Heart right ventricle (tissue), 16 donors: ENCODE measurements around the gene SOD2. TPM values are rescaled to one million over a fixed set of nuclear protein-coding genes. Genes with fewer than 3 reads are reported as not detected.

Experiments used
- ATAC-seq, 8 donors: fragments of 200-7000 bp; cut with Tn5 transposase; one replicate each; pipeline ENCODE4 v1.9.1; 2020; ENCODE audit warnings: mild to moderate bottlenecking in 8 of 8, moderate library complexity in 8 of 8, moderate number of reproducible peaks in 1 of 8
- DNase-seq, 2 donors: peaks; one replicate each; pipeline ENCODE4 v3.0.0-alpha.2; 2020
- H3K27ac ChIP-seq, 10 donors: fragments of 200-600 bp; sonication (generic) in 2 of 10; one replicate each; pipeline versions ENCODE4 v1.5.0 to v1.8.0; 2020 to 2022; ENCODE audit warnings: mild to moderate bottlenecking in 3 of 10
- H3K27me3 ChIP-seq, 7 donors: fragments of 200-600 bp; one replicate each; pipeline ENCODE4 v1.8.0; 2021 to 2022; ENCODE audit warnings: mild to moderate bottlenecking in 2 of 7
- H3K36me3 ChIP-seq, 9 donors: fragments of 200-600 bp; sonication (generic) in 1 of 9; one replicate each; pipeline versions ENCODE4 v1.5.0 to v1.8.0; 2020 to 2022; ENCODE audit warnings: mild to moderate bottlenecking in 2 of 9
- H3K4me1 ChIP-seq, 9 donors: fragments of 200-600 bp; sonication (generic) in 1 of 9; one replicate each; pipeline versions ENCODE4 v1.5.0 to v1.8.0; 2020 to 2022; ENCODE audit warnings: mild to moderate bottlenecking in 4 of 9
- H3K4me3 ChIP-seq, 10 donors: fragments of 200-600 bp; sonication (generic) in 2 of 10; one replicate each; pipeline versions ENCODE4 v1.5.0 to v1.8.0; 2020 to 2022; ENCODE audit warnings: mild to moderate bottlenecking in 7 of 10, moderate library complexity in 2 of 10
- H3K9me3 ChIP-seq, 11 donors: fragments of 200-600 bp in 10 of 11; sonication (generic) in 2 of 11; one replicate each; pipeline versions ENCODE4 v1.5.0 to v1.8.0; 2013 to 2022; ENCODE audit warnings: mild to moderate bottlenecking in 2 of 11, control low read depth in 1 of 11, moderate library complexity in 1 of 11
- CTCF ChIP-seq, 9 donors: fragments of 200-600 bp; sonication (generic) in 2 of 9; IDR thresholded peaks; one replicate each; pipeline versions ENCODE4 v1.5.0 to v1.8.0; 2021 to 2022; ENCODE audit warnings: antibody characterized with exemption in 9 of 9, mild to moderate bottlenecking in 5 of 9, moderate library complexity in 1 of 9
- WGBS, 2 donors: extraction: QIAGEN DNeasy Blood & Tissue Kit; methylation state at CpG; one replicate each; pipeline ENCODE4 v1.1.7; 2013; ENCODE audit warnings: inconsistent platforms in 1 of 2; 5-methylcytosine and 5-hydroxymethylcytosine counted together
- intact Hi-C, 10 donors: fragments of 100-400 bp; cut with DNase I; formaldehyde crosslinking; loops; one replicate each; pipeline versions ENCODE4 v1.11.1 to v1.14.2; 2022
- polyA plus RNA-seq, 2 donors: library from polyadenylated mRNA; stranded (reverse); fragments of 200-250 nt; gene quantifications; one replicate each; pipeline ENCODE4 v1.2.3, GENCODE V29; 2013
- total RNA-seq, 10 donors: library from RNA; stranded (reverse); fragmentation: NEBNext Ultra II Directional in 3 of 10; extraction: Animal tissue kit (Norgen Biotek cat#: 25700) in 3 of 10; gene quantifications; one replicate each; pipeline versions ENCODE4 v1.2.1 to v1.2.4, GENCODE V29; 2021 to 2023
- donor health status: Arrhythmogenic right ventricular cardiomyopathy.
- donor health status: ischemic (EF 13 %, LVEDD 7.1; RV severe dilation, severe dysfunction).
- donor health status: healthy with polysubstance abuse.
- donor health status: DM: no; HTN: yes; CAD: no.
- donor health status: DM: no; HTN: no; CAD: no.
- donor health status: ischemic (EF 25% LVEDD 6.9; RV normal size, moderate dysfunction).
- donor health status: ischemic (EF 25% LVEDD 5.7; RV mildly dilated, moderate dysfunction).
- donor health status: healthy.
- donor health status: DM: yes; HTN: yes; CAD: no.
- donor health status: Ischemic cardiomyopathy.
- donor health status: ischemic (EF 35%, LVEDD 5.7; RV mildly dilated, moderate dysfunction).
- donor health status: nonischemic (EF 11% LVEDD 7.7; RV severe dilation, severe dysfunction).
- donor health status: DM: yes; HTN: yes; CAD: no.
- donor health status: PGD.
- donor health status: ischemic (EF 29% LVEDD 5.4; RV normal size, mild dysfunction).
- donor health status: nonischemic (EF 23%, LVEDD 6.1; RV moderate dilation, normal function).

Gene SOD2
- total and polyA plus RNA-seq, 12 donors: 144 to 1,111 (median 826) TPM

- Histone ChIP-seq H3K27me3 (no peaks in the 10 kb centered on the region), H3K27ac (no peak overlapping the region), H3K4me1 (peaks cover 0 to 4% (median 0%) of the 10 kb centered on the region in 9 donors), H3K4me3 (no peak overlapping the region), H3K36me3 (no peaks in the 10 kb centered on the region), H3K9me3 (no peaks in the 10 kb centered on the region)
- no peak for ATAC-seq
- TF ChIP-seq CTCF (IDR thresholded peaks at IDR 0.05): no peak
- intact Hi-C loops: no loop called here
- WGBS, 2 donors: 91 to 94% methylated on average over 2 of the region's 2 CpGs
- DNase-seq: no peak
These were observed 46.3 kb downstream of the SOD2 start for GRCh38 chr6:159646733-159647132.

DNA sequence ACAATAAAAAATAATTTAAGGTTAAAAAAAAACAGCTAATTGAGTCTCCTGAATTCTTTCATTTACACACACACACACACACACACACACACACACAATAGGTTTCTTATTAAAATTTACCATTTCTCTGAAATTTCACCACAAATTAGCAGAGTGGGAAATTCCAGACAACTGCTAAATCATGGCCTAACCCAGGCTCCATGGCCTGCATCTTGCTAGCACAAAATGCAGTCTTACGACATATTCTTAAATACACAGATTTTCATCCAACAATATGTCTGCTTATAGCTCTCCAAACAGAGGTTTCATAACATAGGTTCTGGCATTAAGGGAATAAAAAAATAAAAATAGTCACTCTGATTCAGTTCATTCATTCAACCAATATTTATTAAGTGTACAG, 46.9 kb downstream of the SOD2 start:
- DNase-seq (no peak), ATAC-seq (no peak)
- Histone ChIP-seq H3K4me3 (no peak overlapping the region), H3K4me1 (peaks cover 0 to 4% (median 0%) of the 10 kb centered on the region in 9 donors), H3K9me3 (no peaks in the 10 kb centered on the region), H3K27me3 (no peaks in the 10 kb centered on the region), H3K36me3 (no peaks in the 10 kb centered on the region), H3K27ac (no peak overlapping the region)
- TF ChIP-seq CTCF (IDR thresholded peaks at IDR 0.05): no peak
- intact Hi-C loops: no loop called here
- WGBS, 2 donors: 92 to 98% methylated on average over 1 of the region's 1 CpG

- Histone ChIP-seq H3K27me3 (no peaks in the 10 kb centered on the region), H3K9me3 (no peaks in the 10 kb centered on the region), H3K27ac (no peak overlapping the region), H3K4me3 (no peak overlapping the region), H3K4me1 (peaks cover 0 to 4% (median 0%) of the 10 kb centered on the region in 9 donors), H3K36me3 (no peaks in the 10 kb centered on the region)
- ATAC-seq (no peak), DNase-seq (no peak)
- no peak for TF ChIP-seq CTCF (IDR thresholded peaks at IDR 0.05)
- intact Hi-C loops: no loop called here
- WGBS, 2 donors: 86 to 93% methylated on average over 4 of the region's 4 CpGs
These were observed 47.4 kb downstream of the SOD2 start for GRCh38 chr6:159645640-159646039.

Other genes starting within 250 kb of the SOD2 start
- 10 to 100 TPM; 44.4 to 70.1 (median 47.2) TPM for gene WTAP, start 34.3 kb upstream of the SOD2 start, total RNA-seq
- 10 to 100 TPM; 47.8 to 50.4 TPM for gene WTAP, start 34.3 kb upstream of the SOD2 start, polyA plus RNA-seq
- 1 to 10 TPM; 3.4 to 7.5 (median 5.8) TPM for gene ACAT2, start 68.8 kb upstream of the SOD2 start, total RNA-seq
- gene ACAT2, start 68.8 kb upstream of the SOD2 start, polyA plus RNA-seq: 10 to 100 TPM in 1 of 2 donors, 1 to 10 TPM in 1; 3.9 to 15.3 TPM
- gene TCP1, start 96.4 kb upstream of the SOD2 start, total RNA-seq: 100 to 1,000 TPM; 124 to 176 (median 139) TPM
- 100 to 1,000 TPM in 1 of 2 donors, 10 to 100 TPM in 1; 71.7 to 156 TPM for gene TCP1, start 96.4 kb upstream of the SOD2 start, polyA plus RNA-seq
- gene MRPL18, start 97.2 kb upstream of the SOD2 start, total RNA-seq: 10 to 100 TPM; 53.9 to 70.8 (median 58.8) TPM
- 100 to 1,000 TPM; 116 to 131 TPM for gene MRPL18, start 97.2 kb upstream of the SOD2 start, polyA plus RNA-seq
- under 1 TPM in 4 of 10 donors, not detected in 6; 0.13 to 0.72 (median 0.25) TPM for gene PNLDC1, start 107.0 kb upstream of the SOD2 start, total RNA-seq
- under 1 TPM; 0.09 to 0.29 TPM for gene PNLDC1, start 107.0 kb upstream of the SOD2 start, polyA plus RNA-seq
- gene MAS1, start 197.7 kb upstream of the SOD2 start, total RNA-seq: under 1 TPM in 5 of 10 donors, not detected in 5; 0.02 to 0.04 (median 0.02) TPM
- not detected for gene MAS1, start 197.7 kb upstream of the SOD2 start, polyA plus RNA-seq